Activated CD4-positive, alpha-beta memory T cell treated with anti-CD3 and anti-CD28 coated beads, Interleukin-2, amount 10 ng/mL, durations not matched to agents 7 days and 5 days (primary cell): ENCODE data around the gene ROR2. TPM values are rescaled to one million over a fixed set of nuclear protein-coding genes. Genes with fewer than 3 reads are reported as not detected.
A peak's percentile ranks its signal among the peaks of the same experiment; 100 is the strongest.

ENCODE experiments used
- CTCF ChIA-PET: fragments of 350-600 bp; sonication (Branson Sonifier 250); formaldehyde crosslinking; loops from one replicate; lab custom pipeline; 2021; ENCODE audit warnings: antibody characterized with exemption, inconsistent platforms; lab: Charles Lee
- POLR2A ChIA-PET: fragments of 350-600 bp; sonication (Branson Sonifier 250); formaldehyde crosslinking; loops from one replicate; lab custom pipeline; 2021; ENCODE audit warnings: antibody characterized with exemption; lab: Charles Lee
- DNase-seq: peaks from one replicate; pipeline ENCODE4 v3.0.0-alpha.2; 2020
- H3K27ac Mint-ChIP-seq: one replicate; pipeline ENCODE4 v1.8.0; 2021; ENCODE audit warnings: mild to moderate bottlenecking, mixed read lengths
- H3K27me3 Mint-ChIP-seq: one replicate; pipeline ENCODE4 v1.8.0; 2021; ENCODE audit warnings: mixed read lengths
- H3K36me3 Mint-ChIP-seq: one replicate; pipeline ENCODE4 v1.8.0; 2021; ENCODE audit warnings: low read depth, mixed read lengths
- H3K4me1 Mint-ChIP-seq: one replicate; pipeline ENCODE4 v1.8.0; 2021; ENCODE audit warnings: mixed read lengths
- H3K4me3 Mint-ChIP-seq: one replicate; pipeline ENCODE4 v1.8.0; 2021; ENCODE audit warnings: mild to moderate bottlenecking, mixed read lengths
- H3K9me3 Mint-ChIP-seq: one replicate; pipeline ENCODE4 v1.8.0; 2021; ENCODE audit warnings: mixed read lengths
- total RNA-seq, 2 experiments: library from RNA; stranded (reverse); gene quantifications; one replicate each; pipeline ENCODE4 v1.2.3, GENCODE V29; 2021

The ROR2 gene
- total RNA-seq, 2 experiments from 2014 or later, result 2.1 TPM

DNA sequence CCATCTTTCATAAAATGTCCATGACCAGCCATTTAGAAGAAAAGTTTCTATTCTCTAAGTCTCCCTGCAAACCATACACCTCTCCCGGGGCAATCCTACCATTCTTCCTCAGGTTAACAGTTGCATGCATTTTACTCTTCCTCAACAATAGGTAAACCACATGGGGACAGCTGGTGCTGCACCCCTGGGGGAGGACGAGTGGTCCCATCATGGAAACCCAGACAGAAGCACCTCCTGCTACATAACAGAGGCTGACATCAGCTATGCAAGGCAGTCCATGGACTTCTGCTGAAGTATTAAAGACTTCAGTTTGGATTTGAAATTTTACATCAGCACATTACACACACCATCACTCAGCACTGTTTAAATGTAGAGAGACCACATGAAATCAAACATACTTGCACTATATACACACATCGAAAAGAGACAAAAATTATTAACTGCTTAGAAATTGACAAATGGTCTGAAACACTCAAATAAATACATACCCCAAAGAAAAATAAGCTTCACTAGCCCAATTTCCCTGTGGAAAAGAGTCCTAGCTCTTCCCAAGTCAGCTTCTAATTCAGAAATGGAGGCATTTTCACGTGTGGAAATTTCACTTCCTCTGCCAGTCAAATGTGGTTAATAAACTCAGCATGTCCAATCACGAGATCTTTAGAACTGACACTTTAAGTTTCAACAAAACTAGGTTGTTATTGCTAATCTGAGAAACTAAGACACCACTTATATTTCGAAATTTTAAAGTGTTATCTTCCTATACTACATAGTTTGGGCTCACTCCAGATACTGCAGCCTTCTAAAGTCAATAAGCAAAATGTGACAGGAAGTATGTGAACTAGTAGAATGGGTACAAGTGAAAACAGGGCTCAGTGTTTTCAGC, 173.4 kb downstream of the ROR2 start:
- Mint-ChIP-seq H3K27ac (no peak overlapping the region), H3K27me3 (peaks cover 26% of the 10 kb centered on the region), H3K4me3 (no peak overlapping the region), H3K36me3 (no peaks in the 10 kb centered on the region), H3K4me1 (peaks cover 11% of the 10 kb centered on the region), H3K9me3 (no peaks in the 10 kb centered on the region)
- CTCF ChIA-PET, result interaction anchor here (0.9 to 2.5 kb wide), 8 partner anchors 11 to 862 kb away, joined by 3 to 21 read pairs (median 4); partner anchors contain the start of gene ROR2
- POLR2A ChIA-PET, result no interaction called here
- no peak for DNase-seq

DNA sequence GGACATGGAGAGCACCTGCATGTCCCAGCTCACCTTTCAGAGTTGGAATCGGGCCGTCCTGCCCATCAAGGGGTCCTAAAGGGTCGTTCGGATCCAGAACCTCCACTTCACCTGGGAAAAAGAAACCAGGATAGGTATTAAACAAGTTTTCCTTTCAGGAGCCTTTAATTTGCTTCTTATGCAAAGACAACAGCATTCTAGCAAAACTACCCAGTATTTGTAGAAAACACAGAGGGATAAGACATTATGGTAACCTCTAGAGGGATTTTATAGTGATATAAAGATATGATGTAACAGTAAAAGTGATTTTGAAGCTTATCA, 174.4 kb downstream of the ROR2 start:
- no peak overlapping the region for H3K27ac Mint-ChIP-seq
- no peak overlapping the region for H3K4me3 Mint-ChIP-seq
- H3K27me3 Mint-ChIP-seq, result peaks cover 22% of the 10 kb centered on the region
- POLR2A ChIA-PET, result no interaction called here
- CTCF ChIA-PET, result interaction anchor here (1.1 to 2.5 kb wide), 6 partner anchors 10 to 200 kb away, joined by 3 to 21 read pairs (median 5); partner anchors contain the start of gene ROR2
- no peaks in the 10 kb centered on the region for H3K36me3 Mint-ChIP-seq
- DNase-seq, result no peak
- peaks cover 11% of the 10 kb centered on the region for H3K4me1 Mint-ChIP-seq
- no peaks in the 10 kb centered on the region for H3K9me3 Mint-ChIP-seq

- Mint-ChIP-seq H3K4me3 (no peak overlapping the region), H3K27ac (no peak overlapping the region)
Observed at GRCh38 chr9:91775011-91775707, 174.9 kb downstream of the ROR2 start.

GRCh38 chr9:91773156-91773555, 176.9 kb downstream of the ROR2 start:
- no peak overlapping the region for H3K4me3 Mint-ChIP-seq
- peaks cover 22% of the 10 kb centered on the region for H3K27me3 Mint-ChIP-seq
- H3K27ac Mint-ChIP-seq, result no peak overlapping the region
- ChIA-PET POLR2A (no interaction called here), CTCF (interaction anchor here (1.2 to 1.7 kb wide), 2 partner anchors 177 to 181 kb away, joined by 4 to 6 read pairs; partner anchors contain the start of gene ROR2)
- H3K9me3 Mint-ChIP-seq, result no peaks in the 10 kb centered on the region
- no peak for DNase-seq
- no peaks in the 10 kb centered on the region for H3K36me3 Mint-ChIP-seq
- H3K4me1 Mint-ChIP-seq, result peaks cover 11% of the 10 kb centered on the region

More at GRCh38 chr9:91775011-91775707, 174.9 kb downstream of the ROR2 start:
- Mint-ChIP-seq H3K36me3 (no peaks in the 10 kb centered on the region), H3K27me3 (peaks cover 22% of the 10 kb centered on the region), H3K9me3 (no peaks in the 10 kb centered on the region), H3K4me1 (peaks cover 11% of the 10 kb centered on the region)
- peak; percentile 78 for DNase-seq
- ChIA-PET CTCF (interaction anchor here (1.1 to 2.5 kb wide), 5 partner anchors 10 to 180 kb away, joined by 3 to 21 read pairs (median 5); partner anchors contain the start of gene ROR2), POLR2A (no interaction called here)

DNA sequence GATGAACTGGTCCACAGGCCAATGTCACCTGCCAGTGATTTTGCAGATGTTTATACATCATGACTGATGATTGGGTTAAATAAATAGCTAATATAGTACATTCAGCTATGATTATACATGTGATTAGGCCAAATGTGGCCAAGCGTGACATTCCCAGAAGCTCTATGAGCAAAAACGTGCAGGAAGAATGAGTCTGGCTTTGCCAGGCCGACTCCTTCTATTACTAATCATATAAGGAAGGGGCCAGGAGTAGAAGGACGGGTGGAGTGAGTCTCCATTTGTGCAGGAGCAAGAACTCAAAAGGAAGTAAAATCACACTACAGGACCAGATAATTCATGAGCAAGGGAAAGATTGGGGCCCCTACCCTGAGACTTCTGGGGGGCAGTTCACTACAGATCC, 178.2 kb downstream of the ROR2 start:
- no peak overlapping the region for H3K27ac Mint-ChIP-seq
- no peak overlapping the region for H3K4me3 Mint-ChIP-seq
- no peaks in the 10 kb centered on the region for H3K36me3 Mint-ChIP-seq
- DNase-seq, result no peak
- H3K4me1 Mint-ChIP-seq, result peaks cover 8% of the 10 kb centered on the region
- CTCF ChIA-PET, result interaction anchor here (0.8 to 1.7 kb wide), 4 partner anchors 13 to 857 kb away, joined by 3 to 5 read pairs (median 4); partner anchors contain the start of gene ROR2
- no peaks in the 10 kb centered on the region for H3K9me3 Mint-ChIP-seq
- peaks cover 24% of the 10 kb centered on the region for H3K27me3 Mint-ChIP-seq
- POLR2A ChIA-PET, result no interaction called here

GRCh38 chr9:91771027-91771426, 179.0 kb downstream of the ROR2 start:
- ChIA-PET CTCF (interaction anchor here (1.7 kb wide), 1 partner anchor 179 kb away, joined by 5 read pairs; the partner anchor contains the start of gene ROR2), POLR2A (no interaction called here)
- H3K9me3 Mint-ChIP-seq, result no peaks in the 10 kb centered on the region
- H3K36me3 Mint-ChIP-seq, result no peaks in the 10 kb centered on the region
- H3K27ac Mint-ChIP-seq, result no peak overlapping the region
- peaks cover 25% of the 10 kb centered on the region for H3K27me3 Mint-ChIP-seq
- H3K4me1 Mint-ChIP-seq, result peaks cover 1% of the 10 kb centered on the region
- DNase-seq, result no peak
- H3K4me3 Mint-ChIP-seq, result no peak overlapping the region

- POLR2A ChIA-PET, result no interaction called here
- Mint-ChIP-seq H3K27ac (no peak overlapping the region), H3K9me3 (no peaks in the 10 kb centered on the region), H3K36me3 (no peaks in the 10 kb centered on the region), H3K4me1 (no peaks in the 10 kb centered on the region), H3K4me3 (no peak overlapping the region), H3K27me3 (peaks cover 28% of the 10 kb centered on the region)
- DNase-seq, result no peak
- CTCF ChIA-PET, result no interaction called here
Observed at GRCh38 chr9:91770229-91770628, 179.8 kb downstream of the ROR2 start.

GRCh38 chr9:91768977-91769916, 180.8 kb downstream of the ROR2 start:
- H3K4me1 Mint-ChIP-seq, result no peaks in the 10 kb centered on the region
- peaks cover 34% of the 10 kb centered on the region for H3K27me3 Mint-ChIP-seq
- H3K9me3 Mint-ChIP-seq, result peaks cover 6% of the 10 kb centered on the region
- no peak overlapping the region for H3K27ac Mint-ChIP-seq
- H3K36me3 Mint-ChIP-seq, result no peaks in the 10 kb centered on the region
- DNase-seq, result no peak
- ChIA-PET POLR2A (no interaction called here), CTCF (no interaction called here)
- no peak overlapping the region for H3K4me3 Mint-ChIP-seq

DNA sequence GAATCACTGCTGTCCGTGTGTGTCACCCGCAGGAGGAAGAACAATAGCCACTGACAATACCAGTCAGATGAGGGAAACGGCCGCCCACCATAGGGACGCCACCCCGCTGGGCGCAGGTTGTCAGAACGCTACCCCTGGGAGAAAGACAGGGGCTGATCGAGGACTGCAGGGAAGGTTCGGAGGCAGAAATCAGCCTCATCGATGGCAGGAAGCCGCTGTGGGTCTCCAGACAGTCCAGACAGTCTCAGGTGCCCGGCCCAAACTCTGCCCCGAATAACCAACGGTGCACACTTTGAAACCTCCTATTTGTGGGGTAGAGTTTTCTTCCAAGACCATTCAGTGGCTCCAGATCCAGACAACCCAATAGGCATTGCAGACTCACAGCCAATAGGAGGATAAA, 181.5 kb downstream of the ROR2 start:
- H3K27ac Mint-ChIP-seq, result no peak overlapping the region
- DNase-seq, result no peak
- POLR2A ChIA-PET, result no interaction called here
- H3K4me1 Mint-ChIP-seq, result no peaks in the 10 kb centered on the region
- peaks cover 33% of the 10 kb centered on the region for H3K27me3 Mint-ChIP-seq
- peaks cover 6% of the 10 kb centered on the region for H3K9me3 Mint-ChIP-seq
- CTCF ChIA-PET, result interaction anchor here (1.0 kb wide), 1 partner anchor 23 kb away, joined by 3 read pairs; no protein-coding TSS in a partner anchor
- no peak overlapping the region for H3K4me3 Mint-ChIP-seq
- no peaks in the 10 kb centered on the region for H3K36me3 Mint-ChIP-seq

DNA sequence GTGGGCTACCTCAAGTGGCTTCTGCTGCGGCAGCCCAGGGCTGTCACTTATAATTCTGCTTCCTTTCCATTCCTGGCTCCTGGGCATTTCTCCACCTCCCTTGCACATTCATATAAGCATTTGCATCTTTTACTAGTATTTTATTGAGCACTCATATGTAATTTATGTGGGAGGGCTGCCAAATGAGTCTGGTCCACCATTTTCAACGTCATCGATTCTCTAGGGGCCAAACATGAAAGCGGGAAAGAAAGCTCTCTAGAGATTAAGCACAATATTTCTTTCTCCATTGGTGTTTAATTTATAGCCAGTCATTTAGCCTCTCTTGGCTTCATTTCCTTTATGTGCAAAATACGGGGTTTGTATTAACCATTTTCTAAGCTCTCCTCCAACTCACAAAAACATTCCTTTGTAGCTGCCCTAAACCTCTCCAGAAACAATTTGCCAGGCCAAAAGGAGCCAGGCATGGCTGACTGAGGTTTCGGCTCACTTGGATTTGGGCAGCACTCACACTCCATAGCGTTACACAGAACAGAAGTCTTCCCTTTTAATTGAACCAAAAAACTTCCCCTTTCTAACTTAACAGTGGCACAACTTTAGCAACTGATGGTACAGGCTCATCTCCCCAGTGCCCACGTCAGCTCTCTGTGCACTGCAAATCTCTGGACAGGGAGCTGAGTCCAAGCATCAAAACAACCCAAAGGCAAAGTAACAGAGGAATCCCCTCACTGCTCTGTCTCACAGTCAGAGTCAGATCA, 183.5 kb downstream of the ROR2 start:
- DNase-seq, result no peak
- ChIA-PET POLR2A (no interaction called here), CTCF (no interaction called here)
- H3K27ac Mint-ChIP-seq, result no peak overlapping the region
- peaks cover 45% of the 10 kb centered on the region for H3K27me3 Mint-ChIP-seq
- H3K4me1 Mint-ChIP-seq, result no peaks in the 10 kb centered on the region
- H3K9me3 Mint-ChIP-seq, result peaks cover 6% of the 10 kb centered on the region
- H3K4me3 Mint-ChIP-seq, result no peak overlapping the region
- H3K36me3 Mint-ChIP-seq, result no peaks in the 10 kb centered on the region

- no peaks in the 10 kb centered on the region for H3K36me3 Mint-ChIP-seq
- CTCF ChIA-PET, result interaction anchor here (0.7 to 1.1 kb wide), 2 partner anchors 11 to 31 kb away, joined by 3 to 4 read pairs; no protein-coding TSS in a partner anchor
- POLR2A ChIA-PET, result no interaction called here
- peaks cover 46% of the 10 kb centered on the region for H3K27me3 Mint-ChIP-seq
- no peak for DNase-seq
- H3K27ac Mint-ChIP-seq, result no peak overlapping the region
- peaks cover 6% of the 10 kb centered on the region for H3K9me3 Mint-ChIP-seq
- no peaks in the 10 kb centered on the region for H3K4me1 Mint-ChIP-seq
- H3K4me3 Mint-ChIP-seq, result no peak overlapping the region
Observed at GRCh38 chr9:91765296-91765695, 184.7 kb downstream of the ROR2 start.

DNA sequence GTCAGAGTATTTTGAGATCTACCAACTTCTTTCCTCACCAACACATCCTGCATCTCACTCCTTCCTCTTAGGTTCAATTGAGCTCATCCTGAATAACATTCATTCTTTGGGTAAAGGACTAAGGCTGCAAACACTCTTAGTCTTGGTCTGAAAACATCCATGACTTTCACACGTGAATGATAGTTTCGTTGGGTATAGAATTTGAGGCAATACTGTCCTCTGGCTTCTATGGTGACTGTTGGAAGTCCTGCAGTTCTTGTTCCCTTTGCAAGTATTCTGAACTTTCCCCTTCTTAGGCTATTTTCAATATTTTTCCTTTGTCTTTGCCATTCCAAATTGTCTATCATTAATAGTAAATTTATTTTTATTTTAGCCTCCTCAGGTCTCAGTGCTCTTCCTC, 185.4 kb downstream of the ROR2 start:
- ChIA-PET POLR2A (no interaction called here), CTCF (interaction anchor here (0.6 to 1.3 kb wide), 3 partner anchors 11 to 186 kb away, joined by 3 to 4 read pairs (median 3); partner anchors contain the start of gene ROR2)
- Mint-ChIP-seq H3K27ac (no peak overlapping the region), H3K4me1 (no peaks in the 10 kb centered on the region), H3K9me3 (peaks cover 6% of the 10 kb centered on the region), H3K36me3 (no peaks in the 10 kb centered on the region), H3K27me3 (peaks cover 46% of the 10 kb centered on the region), H3K4me3 (no peak overlapping the region)
- no peak for DNase-seq
